Caco-2 (cell line): Measurements from ENCODE around the gene MAN1A1. TPM values are rescaled to one million over a fixed set of nuclear protein-coding genes. Genes with fewer than 3 reads are reported as not detected.

Source experiments
- BruUV-seq: library from RNA; stranded (reverse); fragments of 400-500 nt; replicated peaks from 2 replicates; lab custom pipeline; 2021; lab: Mats Ljungman, UMichigan
- CTCF ChIA-PET: fragments of 300-600 bp; sonication (Branson Sonifier 250); formaldehyde crosslinking; loops from one replicate; lab custom pipeline; 2022; ENCODE audit warnings: antibody characterized with exemption; lab: Charles Lee
- POLR2A ChIA-PET: fragments of 300-600 bp; sonication (Branson Sonifier 250); formaldehyde crosslinking; loops from one replicate; lab custom pipeline; 2022; ENCODE audit warnings: antibody characterized with exemption; lab: Charles Lee
- DNase-seq, 2 experiments: peaks; one replicate each; pipeline versions ENCODE4 v3.0.0 to v3.0.0-alpha.2; 2020 to 2022
- H3K27me3 ChIP-seq: replicated peaks from 2 replicates; pipeline ENCODE4 v1.6.0; 2011; ENCODE audit warnings: low read length; ENCODE audit not compliant: control insufficient read depth, insufficient read depth
- H3K36me3 ChIP-seq: 2 replicates; pipeline ENCODE4 v1.5.1; 2011; ENCODE audit warnings: low read length; ENCODE audit not compliant: control insufficient read depth, insufficient read depth
- H3K4me1 ChIP-seq: fragments of 250-450 bp; sonication (Bioruptor Pico); 2 replicates; pipeline ENCODE4 v1.5.1; 2020; ENCODE audit warnings: mild to moderate bottlenecking
- H3K4me3 ChIP-seq: 2 replicates; pipeline ENCODE4 v1.5.1; 2011; ENCODE audit warnings: low read depth, mild to moderate bottlenecking, control low read depth, low read length
- H3K9me3 ChIP-seq: fragments of 250-450 bp; sonication (Bioruptor Pico); 2 replicates; pipeline ENCODE4 v1.5.1; 2020; ENCODE audit warnings: mild to moderate bottlenecking, moderate library complexity
- H3K27ac Mint-ChIP-seq: one replicate; pipeline ENCODE4 v1.8.0; 2022; ENCODE audit warnings: mixed read lengths; ENCODE audit not compliant: unreplicated experiment
- H3K27me3 Mint-ChIP-seq: one replicate; pipeline ENCODE4 v1.8.0; 2022; ENCODE audit warnings: mixed read lengths; ENCODE audit not compliant: insufficient read depth, unreplicated experiment
- H3K36me3 Mint-ChIP-seq: one replicate; pipeline ENCODE4 v1.8.0; 2022; ENCODE audit warnings: mild to moderate bottlenecking, mixed read lengths; ENCODE audit not compliant: insufficient read depth, unreplicated experiment
- H3K4me1 Mint-ChIP-seq: one replicate; pipeline ENCODE4 v1.8.0; 2022; ENCODE audit warnings: low read depth, mixed read lengths; ENCODE audit not compliant: unreplicated experiment
- H3K4me3 Mint-ChIP-seq: one replicate; pipeline ENCODE4 v1.8.0; 2022; ENCODE audit warnings: mild to moderate bottlenecking, moderate library complexity, mixed read lengths; ENCODE audit not compliant: unreplicated experiment
- H3K9me3 Mint-ChIP-seq: one replicate; pipeline ENCODE4 v1.8.0; 2022; ENCODE audit warnings: mixed read lengths; ENCODE audit not compliant: unreplicated experiment
- intact Hi-C: fragments of 100-400 bp; cut with micrococcal nuclease; formaldehyde crosslinking; loops from one replicate; pipeline ENCODE4 v1.10.0; 2022; ENCODE audit not compliant: unreplicated experiment
- total RNA-seq: library from RNA; stranded (reverse); gene quantifications from 2 replicates; pipeline ENCODE4 v1.2.3, GENCODE V29; 2022
- TF ChIP-seq, protein P1 (sequence below), 2 experiments: fragments of 200-600 bp in 1 of 2; IDR thresholded peaks; 1 replicate in 1 of 2; 2 replicates in 1 of 2; pipeline versions ENCODE4 v1.5.1 to v1.8.0; 2011 to 2022; ENCODE audit warnings: antibody characterized with exemption in 1 of 2, control low read depth in 1 of 2, inconsistent platforms in 1 of 2, low read depth in 1 of 2, low read length in 1 of 2, mild to moderate bottlenecking in 1 of 2, moderate library complexity in 1 of 2; ENCODE audit not compliant: insufficient read depth in 1 of 2, severe bottlenecking in 1 of 2, unreplicated experiment in 1 of 2

Gene MAN1A1
- total RNA-seq, 1 experiment from 2014 or later, result 28.7 TPM

DNA sequence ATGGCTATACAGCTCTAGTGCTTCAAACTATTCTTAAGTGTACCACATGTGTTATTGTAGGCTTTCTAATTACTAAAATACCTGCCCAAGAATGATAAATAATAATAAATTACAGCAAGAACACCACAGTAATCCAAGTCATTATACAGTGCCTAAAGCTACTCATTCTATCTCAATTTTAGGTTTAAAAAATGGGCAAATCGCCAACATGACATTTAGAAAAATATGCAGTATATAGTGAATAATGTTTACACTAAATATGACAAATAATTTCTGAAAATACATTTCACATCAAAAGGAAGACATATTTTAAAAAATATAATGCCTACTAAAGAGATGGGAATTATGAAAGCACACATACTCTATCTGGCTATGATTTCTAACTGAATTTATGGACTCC lies 91.8 kb downstream of the MAN1A1 start:
- no peak overlapping the region for H3K4me3 Mint-ChIP-seq
- H3K9me3 ChIP-seq, result no peaks in the 10 kb centered on the region
- H3K4me1 Mint-ChIP-seq, result peaks cover 21% of the 10 kb centered on the region
- TF ChIP-seq, protein P1, sequence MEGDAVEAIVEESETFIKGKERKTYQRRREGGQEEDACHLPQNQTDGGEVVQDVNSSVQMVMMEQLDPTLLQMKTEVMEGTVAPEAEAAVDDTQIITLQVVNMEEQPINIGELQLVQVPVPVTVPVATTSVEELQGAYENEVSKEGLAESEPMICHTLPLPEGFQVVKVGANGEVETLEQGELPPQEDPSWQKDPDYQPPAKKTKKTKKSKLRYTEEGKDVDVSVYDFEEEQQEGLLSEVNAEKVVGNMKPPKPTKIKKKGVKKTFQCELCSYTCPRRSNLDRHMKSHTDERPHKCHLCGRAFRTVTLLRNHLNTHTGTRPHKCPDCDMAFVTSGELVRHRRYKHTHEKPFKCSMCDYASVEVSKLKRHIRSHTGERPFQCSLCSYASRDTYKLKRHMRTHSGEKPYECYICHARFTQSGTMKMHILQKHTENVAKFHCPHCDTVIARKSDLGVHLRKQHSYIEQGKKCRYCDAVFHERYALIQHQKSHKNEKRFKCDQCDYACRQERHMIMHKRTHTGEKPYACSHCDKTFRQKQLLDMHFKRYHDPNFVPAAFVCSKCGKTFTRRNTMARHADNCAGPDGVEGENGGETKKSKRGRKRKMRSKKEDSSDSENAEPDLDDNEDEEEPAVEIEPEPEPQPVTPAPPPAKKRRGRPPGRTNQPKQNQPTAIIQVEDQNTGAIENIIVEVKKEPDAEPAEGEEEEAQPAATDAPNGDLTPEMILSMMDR (IDR thresholded peaks at IDR 0.05; ENCODE audit: insufficient read depth in 1 of 2, low read depth in 1 of 2, low read length in 1 of 2, severe bottlenecking in 1 of 2, unreplicated experiment in 1 of 2), result no peak
- H3K36me3 Mint-ChIP-seq, result no peaks in the 10 kb centered on the region
- no peaks in the 10 kb centered on the region for H3K27me3 Mint-ChIP-seq
- intact Hi-C loops, result no loop called here
- no peak for DNase-seq
- no peak overlapping the region for H3K4me3 ChIP-seq
- H3K4me1 ChIP-seq, result peaks cover 17% of the 10 kb centered on the region
- ChIA-PET CTCF (no interaction called here), POLR2A (no interaction called here)
- H3K27me3 ChIP-seq, result no peaks in the 10 kb centered on the region
- H3K9me3 Mint-ChIP-seq, result peaks cover 3% of the 10 kb centered on the region
- no TSS peak for BruUV-seq
- no peaks in the 10 kb centered on the region for H3K36me3 ChIP-seq
- H3K27ac Mint-ChIP-seq, result no peak overlapping the region

DNA sequence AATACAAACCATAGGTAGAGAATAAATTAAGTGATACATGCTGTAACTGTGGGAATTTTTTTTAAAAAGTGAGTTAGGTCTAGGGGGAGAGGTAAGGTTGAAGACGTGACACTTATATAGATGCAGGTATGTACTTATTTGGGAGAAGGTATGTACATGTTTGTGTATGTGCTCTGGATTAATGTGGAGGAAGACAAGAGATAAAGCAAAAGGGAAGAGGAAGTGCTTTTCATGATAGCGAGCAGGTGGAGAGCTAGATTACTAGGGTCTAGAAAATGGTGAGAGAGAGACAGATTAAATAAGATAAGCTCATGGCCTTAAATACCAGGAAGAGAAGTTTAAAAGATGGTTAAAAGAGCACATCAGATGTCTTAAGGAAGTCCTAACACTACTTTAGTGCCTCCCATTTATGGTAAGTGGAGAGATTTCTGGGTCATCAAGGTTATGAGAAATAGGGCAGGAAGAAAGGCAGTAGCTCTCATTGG lies 92.5 kb downstream of the MAN1A1 start:
- H3K9me3 Mint-ChIP-seq, result no peaks in the 10 kb centered on the region
- H3K36me3 ChIP-seq, result no peaks in the 10 kb centered on the region
- no peak overlapping the region for H3K27ac Mint-ChIP-seq
- no peaks in the 10 kb centered on the region for H3K27me3 Mint-ChIP-seq
- peaks cover 21% of the 10 kb centered on the region for H3K4me1 Mint-ChIP-seq
- no TSS peak for BruUV-seq
- TF ChIP-seq, protein P1 (IDR thresholded peaks at IDR 0.05; ENCODE audit: insufficient read depth in 1 of 2, low read depth in 1 of 2, low read length in 1 of 2, severe bottlenecking in 1 of 2, unreplicated experiment in 1 of 2), result no peak
- ChIA-PET POLR2A (no interaction called here), CTCF (no interaction called here)
- H3K27me3 ChIP-seq, result no peaks in the 10 kb centered on the region
- peaks cover 17% of the 10 kb centered on the region for H3K4me1 ChIP-seq
- no peak for DNase-seq
- intact Hi-C loops, result no loop called here
- H3K4me3 Mint-ChIP-seq, result no peak overlapping the region
- H3K4me3 ChIP-seq, result no peak overlapping the region
- H3K36me3 Mint-ChIP-seq, result peaks cover 4% of the 10 kb centered on the region
- no peaks in the 10 kb centered on the region for H3K9me3 ChIP-seq

DNA sequence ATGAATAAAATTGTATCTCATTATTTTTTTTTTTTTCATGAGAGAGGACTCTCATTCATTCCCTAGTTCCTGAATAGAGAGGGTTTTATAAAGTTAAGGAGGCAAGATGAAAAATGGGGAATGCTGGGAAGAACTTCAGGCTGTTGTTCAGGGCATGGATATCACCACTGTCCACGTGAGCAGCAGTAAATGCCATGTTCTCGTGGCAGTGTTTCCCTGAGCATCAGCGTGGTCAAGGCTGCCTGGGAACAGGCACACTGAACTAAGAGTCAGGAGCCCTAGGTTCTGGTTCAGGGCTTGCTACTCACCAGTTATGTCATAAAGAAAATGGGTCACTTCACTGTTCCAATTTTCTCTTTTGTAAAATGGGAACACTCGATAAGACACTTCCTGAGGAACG lies 93.2 kb downstream of the MAN1A1 start:
- intact Hi-C loops, result no loop called here
- Mint-ChIP-seq H3K27ac (no peak overlapping the region), H3K36me3 (peaks cover 4% of the 10 kb centered on the region), H3K27me3 (no peaks in the 10 kb centered on the region), H3K9me3 (no peaks in the 10 kb centered on the region), H3K4me3 (no peak overlapping the region), H3K4me1 (peaks cover 15% of the 10 kb centered on the region)
- ChIA-PET CTCF (no interaction called here), POLR2A (no interaction called here)
- TF ChIP-seq, protein P1 (IDR thresholded peaks at IDR 0.05; ENCODE audit: insufficient read depth in 1 of 2, low read depth in 1 of 2, low read length in 1 of 2, severe bottlenecking in 1 of 2, unreplicated experiment in 1 of 2), result no peak
- no peaks in the 10 kb centered on the region for H3K27me3 ChIP-seq
- no peak overlapping the region for H3K4me3 ChIP-seq
- BruUV-seq, result no TSS peak
- no peak for DNase-seq
- no peaks in the 10 kb centered on the region for H3K36me3 ChIP-seq
- no peaks in the 10 kb centered on the region for H3K9me3 ChIP-seq
- peaks cover 14% of the 10 kb centered on the region for H3K4me1 ChIP-seq
